GM19240 (cell line): Measurements from ENCODE around the gene REPS1.
A peak's percentile ranks its signal among the peaks of the same experiment; 100 is the strongest.
"Not testable (repeated sequence)": the region's sequence is repeated elsewhere in the genome, so short reads cannot be mapped to it uniquely, and the experiment has no call there.

Experiments used
- DNase-seq: peaks from one replicate; pipeline ENCODE4 v3.0.0; 2011; ENCODE audit warnings: low spot score; ENCODE audit not compliant: insufficient read length

Gene REPS1

DNA sequence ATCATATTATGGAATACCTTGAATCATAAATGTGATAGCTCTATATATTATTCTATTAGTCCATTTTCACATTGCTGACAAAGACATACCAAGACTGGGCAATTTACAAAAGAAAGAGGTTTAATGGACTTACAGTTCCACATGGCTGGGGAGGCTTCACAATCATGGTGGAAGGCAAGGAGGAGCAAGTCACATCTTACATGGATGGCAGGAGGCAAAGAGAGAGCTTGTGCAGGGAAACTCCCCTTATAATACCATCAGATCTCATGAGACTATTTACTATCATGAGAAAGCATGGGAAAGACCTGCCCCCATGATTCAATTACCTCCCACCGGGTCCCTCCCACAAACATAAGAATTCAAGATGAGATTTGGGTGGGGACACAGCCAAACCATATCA, 51.2 kb downstream of the REPS1 start:
- DNase-seq, result not testable (repeated sequence)

DNA sequence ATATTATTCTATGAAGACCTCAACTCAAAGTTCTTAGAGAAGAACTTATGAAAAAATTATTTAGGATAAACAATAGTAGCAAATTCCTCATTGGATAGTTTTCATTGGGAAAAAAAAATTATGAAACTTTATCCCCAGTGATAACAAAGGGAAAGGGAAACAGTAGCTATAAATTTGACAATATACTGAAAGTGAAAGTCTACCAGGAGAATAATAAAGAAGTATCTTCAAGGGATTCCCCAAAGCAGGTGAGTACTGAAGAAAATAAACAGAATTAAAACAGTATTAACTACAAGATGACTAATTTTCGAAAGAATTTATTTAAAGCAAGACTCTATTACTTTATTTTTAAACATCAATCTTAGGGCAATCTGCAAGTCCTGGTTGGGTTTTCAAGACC, 56.4 kb downstream of the REPS1 start:
- no peak for DNase-seq

DNA sequence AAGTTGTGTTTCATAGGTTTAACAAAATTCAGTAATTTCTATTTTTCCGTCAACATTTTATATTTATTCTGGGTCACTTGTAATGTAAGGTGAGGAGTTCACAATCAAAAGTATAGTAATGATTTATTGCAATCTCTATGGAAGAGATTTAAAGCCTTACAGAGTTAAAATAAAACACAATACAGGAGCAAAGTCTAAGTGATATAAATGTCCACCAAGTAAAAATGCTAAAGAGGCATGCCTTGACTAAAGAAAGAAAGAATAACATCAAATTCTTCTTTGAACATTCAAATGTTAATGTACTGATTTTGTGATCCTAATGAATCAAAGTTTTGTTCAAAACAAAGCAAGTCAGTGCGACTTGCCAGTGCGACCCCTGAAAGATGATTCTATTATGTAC, 61.5 kb downstream of the REPS1 start:
- no peak for DNase-seq

DNA sequence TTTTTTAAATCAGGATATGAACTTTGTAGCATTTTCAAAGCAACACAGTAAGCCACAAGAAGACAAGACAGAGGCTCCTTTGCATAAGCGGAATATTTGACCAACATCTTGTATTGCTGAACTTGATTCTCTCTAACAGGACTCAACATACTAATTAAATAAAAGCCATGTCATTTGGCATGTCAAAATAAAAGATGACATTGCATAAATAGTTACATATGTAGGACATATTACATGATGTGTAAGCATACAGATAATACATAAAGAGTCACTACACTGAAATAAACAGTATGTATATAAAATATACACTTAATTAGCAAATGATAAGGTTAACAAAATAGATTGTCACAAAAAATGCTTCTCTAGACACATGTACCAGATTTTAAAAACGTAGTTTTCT, 62.2 kb downstream of the REPS1 start:
- no peak for DNase-seq

DNA sequence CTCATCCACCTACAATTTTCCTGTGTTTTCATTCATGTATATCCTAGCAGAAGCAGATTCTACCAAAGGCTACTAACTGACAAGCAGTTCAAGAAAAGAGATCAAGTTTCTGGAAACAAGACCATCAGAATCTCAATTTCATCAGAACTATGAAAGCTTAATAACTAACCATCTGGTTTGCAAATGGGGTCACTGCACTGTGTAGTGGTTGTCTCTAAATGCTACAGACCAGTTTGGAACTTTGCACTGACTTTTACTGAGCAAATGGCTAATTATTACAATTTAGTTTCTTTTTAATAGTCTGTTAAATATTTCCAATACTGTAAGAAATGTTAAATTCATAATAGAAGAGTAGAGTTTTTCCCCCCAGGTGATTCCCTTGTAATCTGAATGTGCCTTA, 64.5 kb downstream of the REPS1 start:
- DNase-seq, result no peak

DNA sequence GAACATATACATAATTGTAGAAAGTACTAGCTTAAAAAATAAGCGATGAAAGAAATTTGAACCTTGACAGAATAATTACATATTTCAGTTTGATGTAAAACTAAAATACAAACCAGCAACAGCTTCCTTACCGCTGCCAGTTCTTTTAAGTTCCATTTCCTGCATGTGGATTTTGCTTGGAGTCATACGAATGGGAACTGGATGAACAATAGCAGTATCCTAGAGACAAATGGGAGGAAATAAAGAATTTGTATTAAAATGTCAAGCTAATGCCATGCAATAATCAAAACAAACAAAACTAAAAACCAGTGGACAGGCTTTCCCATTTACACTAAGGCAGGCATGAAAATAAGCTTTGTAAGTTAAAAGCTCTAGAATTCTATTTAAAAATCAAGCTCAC, 67.1 kb downstream of the REPS1 start:
- no peak for DNase-seq

DNA sequence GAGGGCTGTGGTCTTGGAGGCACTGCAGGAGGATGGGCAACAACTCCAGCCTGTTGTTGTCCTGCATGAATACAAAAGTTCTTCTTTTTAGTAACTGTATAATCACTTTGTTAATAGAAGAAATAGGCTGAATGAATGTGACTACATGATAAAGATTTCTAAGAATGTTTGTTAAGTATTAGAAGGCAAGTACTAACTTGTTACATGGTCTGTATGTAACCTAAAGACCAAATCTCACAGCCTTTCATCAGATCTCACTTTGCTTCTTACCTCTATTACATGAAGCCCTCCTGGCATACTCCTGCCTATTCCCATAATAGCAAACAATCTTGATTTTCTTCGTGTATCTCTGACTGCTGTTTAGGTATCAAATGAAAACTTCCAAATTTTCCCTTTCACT, 73.4 kb downstream of the REPS1 start:
- DNase-seq, result no peak

DNA sequence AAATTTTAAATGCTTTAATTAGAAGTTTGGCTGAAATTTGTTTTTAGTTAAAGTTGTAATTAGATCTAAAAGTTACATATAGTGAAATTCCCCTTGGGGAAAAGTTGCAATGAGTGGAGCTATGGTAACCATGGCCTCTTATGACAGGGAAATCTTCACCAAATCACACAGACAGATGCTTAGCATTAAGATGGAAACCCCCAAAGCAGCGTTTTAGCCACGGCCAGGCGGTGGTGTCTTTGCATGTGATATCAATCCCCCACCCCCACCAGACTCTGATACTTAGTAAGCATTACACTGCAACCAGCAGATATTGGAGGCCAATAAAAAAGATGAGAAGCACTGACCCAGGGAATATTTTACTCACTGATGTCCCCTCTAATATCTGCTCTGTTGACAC, 75.7 kb downstream of the REPS1 start:
- no peak for DNase-seq

DNA sequence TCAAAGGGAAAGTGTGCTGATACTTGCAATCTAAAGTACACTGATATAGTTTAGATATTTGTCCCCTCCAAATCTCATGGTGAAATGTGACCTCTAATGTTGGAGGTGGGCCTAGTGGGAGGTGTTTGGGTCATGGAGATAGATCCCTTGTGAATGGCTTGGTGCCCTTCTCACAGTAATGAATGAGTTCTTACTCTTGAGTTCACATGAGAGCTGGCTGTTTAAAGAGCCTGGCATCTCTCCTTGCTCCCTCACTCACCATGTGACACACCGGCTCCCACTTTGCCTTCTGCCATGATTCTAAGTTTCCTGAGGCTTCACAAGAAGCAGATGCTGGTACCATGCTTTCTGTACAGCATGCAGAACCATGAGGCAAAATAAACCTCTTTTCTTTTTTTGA, 78.1 kb downstream of the REPS1 start:
- DNase-seq, result no peak

DNA sequence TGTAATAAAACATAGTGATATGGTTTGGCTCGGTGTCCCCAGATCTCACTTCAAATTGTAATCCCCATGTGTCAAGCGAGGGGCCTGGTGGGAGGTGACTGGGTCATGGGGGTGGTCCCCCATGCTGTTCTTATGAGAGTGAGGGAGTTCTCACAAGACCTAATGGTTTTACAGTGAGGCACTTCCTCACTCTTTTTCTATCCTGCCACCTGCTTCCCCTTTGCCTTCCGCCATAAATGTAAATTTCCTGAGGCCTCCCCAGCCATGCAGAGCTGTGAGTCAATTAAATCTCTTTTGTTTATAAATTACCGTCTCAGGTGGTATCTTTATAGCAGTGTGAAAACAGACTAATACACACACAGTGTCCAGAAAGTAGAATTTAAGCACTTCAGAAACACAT, 78.5 kb downstream of the REPS1 start:
- DNase-seq, result no peak

DNA sequence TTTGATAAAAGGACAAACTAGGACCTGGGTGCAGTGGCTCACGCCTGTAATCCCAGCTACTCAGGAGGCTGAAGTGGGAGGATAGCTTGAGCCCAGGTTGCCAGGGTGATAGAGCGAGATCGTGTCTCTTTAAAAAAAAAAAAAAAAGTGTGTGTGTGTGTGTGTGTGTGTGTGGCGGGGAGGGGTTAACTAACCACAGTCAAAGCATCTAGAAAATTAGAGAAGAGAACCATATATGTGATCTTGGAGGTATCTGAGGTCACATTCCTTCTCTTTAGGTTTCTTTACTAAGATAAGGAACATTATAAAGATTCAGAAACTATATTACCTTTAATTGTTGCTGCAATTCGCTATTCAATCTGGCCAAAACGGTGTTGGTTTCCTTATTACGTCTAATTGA, 80.9 kb downstream of the REPS1 start:
- DNase-seq, result no peak

DNA sequence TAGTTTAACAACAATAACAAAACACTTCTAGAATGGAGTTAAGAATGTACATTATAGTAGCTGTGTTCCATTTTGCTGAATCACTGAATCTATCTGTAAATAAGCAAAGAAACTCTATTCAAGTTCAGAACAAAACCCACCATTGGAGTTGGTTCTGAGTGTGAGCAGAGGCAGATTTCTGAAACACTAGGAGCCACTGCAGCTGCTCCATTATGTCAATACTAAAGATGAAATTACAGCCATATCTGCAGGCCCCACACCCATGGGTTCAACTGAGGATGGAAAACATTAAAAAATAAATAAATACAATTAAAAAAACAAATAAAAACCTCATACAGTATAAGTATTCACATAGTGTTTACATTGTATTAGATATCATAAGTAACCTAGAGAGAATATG, 91.0 kb downstream of the REPS1 start:
- DNase-seq, result no peak

DNA sequence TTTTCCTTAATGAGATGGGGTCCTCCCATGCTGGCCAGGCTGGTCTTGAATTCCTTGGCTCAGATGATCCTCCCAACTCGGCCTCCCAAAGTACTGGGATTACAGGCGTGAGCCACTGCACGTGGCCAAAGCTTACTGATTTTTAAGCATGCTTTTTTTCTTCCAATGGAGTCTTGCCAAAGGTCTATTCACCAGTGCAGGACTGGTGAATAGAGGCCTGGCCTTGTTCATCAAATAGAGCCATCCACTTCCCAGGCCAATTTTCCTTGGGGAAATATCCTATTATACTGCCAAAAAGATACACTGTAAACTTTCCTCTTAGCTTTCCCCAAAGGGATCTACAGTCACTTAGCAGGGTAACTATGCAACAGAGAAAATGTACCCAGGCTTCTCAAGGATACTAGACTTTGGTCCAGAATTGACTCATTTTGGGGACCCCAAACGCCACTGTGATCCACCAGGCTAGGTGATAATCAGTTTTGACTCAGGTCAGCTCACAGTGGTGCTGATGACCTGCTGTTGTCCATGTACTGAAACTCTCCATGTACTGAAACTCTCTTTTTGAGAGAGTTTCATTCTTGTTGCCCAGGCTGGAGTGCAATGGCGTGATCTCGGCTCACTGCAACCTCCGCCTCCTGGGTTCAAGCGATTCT, 91.8 kb downstream of the REPS1 start:
- DNase-seq, result no peak

DNA sequence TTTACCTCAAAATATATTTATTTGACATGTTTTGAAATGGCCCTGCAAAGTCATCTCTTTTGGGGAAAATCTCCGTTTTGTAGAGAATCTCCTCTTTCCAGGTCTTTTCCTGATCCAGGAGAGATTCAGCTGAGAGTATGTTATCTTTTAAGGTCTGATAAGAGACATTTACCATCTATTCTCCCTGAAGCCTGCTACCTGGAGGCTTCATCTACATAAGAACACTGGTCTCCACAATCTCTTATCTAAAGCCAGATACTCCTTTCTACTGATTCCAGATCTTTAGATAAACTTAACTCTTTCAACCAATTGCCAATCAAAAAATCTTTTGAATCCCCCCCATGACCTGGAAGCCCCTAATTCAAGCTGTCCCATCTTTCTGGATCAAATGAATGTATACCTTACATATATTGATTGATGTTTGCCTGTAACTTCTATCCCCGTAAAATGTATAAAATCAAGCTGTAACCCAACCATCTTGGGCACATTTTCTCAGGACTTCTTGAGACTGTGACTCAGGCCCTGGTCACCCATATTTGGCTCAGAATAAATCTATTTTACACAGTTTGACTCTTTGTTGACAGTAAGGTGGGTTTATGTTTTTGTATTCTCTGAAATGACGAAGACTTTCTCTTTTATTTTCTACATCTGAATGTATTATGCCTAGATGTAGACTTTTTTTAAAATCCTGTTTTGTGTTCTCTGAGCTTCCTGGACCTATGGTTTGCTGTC, 96.6 kb downstream of the REPS1 start:
- no peak for DNase-seq

DNA sequence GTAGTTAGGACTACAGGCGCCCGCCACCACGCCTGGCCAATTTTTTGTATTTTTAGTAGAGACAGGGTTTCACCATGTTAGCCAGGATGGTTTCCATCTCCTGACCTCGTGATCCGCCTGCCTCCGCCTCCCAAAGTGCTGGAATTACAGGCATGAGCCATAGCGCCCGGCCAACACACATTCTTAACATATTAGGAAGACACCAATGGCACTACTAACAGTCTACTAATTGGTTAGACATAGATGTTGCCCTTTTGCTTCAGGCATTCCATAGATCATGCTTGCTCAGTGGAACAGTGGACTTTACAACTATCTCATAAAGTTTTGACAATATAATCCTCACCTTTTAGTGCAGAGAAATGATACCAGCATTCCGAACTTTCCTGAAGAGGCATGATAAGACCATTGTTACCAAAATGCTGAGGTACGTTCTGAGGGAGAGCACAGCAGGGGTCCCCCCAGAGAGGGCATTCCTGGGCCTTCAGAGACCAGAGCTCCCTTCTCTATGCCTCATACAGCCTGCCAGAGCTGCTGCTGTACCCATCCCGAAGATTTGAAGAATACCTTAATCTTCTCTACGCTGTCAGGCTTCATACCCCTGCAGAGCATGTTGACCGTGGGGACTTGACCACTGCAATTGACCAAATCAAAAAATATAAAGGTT, 102.8 kb downstream of the REPS1 start:
- DNase-seq, result no peak

DNA sequence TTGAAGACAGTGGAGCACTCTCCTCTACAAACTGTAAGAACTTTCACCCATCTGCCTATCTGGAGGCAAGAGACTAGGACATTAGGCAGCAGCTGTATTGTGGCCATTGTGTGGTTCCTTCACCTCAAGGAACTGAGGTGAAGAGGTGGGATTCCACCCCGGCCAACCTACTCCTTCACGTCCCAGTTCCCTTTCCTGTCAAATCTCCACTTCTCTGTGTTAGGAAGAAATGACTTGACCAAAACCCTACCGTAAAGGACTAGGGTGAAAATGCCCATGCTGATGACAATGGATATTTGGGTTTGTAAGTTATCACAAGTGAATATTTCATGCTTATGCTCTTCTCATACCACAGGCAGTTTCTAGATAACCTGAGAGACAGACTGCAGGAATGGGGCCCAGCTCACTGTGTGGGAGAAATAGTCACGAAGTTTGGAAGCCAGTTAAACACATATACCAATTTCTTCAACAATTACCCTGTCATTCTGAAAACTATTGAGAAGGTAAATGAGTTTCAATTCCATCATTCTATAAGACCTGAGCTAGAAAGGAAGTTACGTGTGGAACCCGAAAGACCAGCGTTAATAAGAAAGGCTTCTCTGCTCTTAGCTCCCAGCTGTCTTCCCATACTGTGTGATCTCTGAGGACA, 105.6 kb downstream of the REPS1 start:
- DNase-seq, result peak; percentile 15

DNA sequence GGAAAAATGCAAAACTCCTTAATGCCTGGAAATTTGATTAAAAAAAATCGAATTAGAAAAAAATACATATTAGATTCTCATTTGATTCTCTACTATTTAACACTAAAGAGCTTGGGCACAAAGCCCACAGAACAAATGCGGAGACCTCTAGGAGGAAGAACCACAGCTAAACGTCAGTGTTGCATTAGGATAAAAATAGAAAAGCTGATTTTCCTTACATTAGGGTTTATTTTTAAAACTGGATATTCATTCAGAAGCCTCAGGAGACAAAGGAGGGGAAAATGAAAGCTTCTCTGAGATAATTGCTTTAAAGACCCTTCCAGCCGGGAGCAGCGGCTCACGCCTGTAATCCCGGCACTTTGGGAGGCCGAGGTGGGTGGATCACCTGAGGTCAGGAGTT, 114.9 kb downstream of the REPS1 start:
- DNase-seq, result no peak

DNA sequence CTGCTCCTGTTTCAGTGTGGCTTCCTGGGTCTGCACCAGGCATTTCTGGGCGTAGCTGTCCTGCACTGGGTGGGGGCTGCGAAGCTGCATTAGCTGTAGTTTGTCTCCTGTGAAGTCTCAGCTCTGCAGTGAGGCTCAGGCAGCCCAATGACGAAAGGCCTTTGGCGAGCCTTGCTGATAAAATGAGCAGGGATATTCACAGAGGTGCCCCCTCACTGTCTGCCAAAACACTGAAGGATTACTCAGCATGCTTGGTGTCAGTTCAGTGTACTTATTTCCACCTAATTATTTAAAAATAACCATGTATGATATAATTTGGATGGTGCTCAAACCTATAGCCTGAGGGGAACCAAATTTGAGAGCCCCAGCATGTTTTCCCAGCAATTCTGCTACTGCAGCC, 118.7 kb downstream of the REPS1 start:
- no peak for DNase-seq

DNA sequence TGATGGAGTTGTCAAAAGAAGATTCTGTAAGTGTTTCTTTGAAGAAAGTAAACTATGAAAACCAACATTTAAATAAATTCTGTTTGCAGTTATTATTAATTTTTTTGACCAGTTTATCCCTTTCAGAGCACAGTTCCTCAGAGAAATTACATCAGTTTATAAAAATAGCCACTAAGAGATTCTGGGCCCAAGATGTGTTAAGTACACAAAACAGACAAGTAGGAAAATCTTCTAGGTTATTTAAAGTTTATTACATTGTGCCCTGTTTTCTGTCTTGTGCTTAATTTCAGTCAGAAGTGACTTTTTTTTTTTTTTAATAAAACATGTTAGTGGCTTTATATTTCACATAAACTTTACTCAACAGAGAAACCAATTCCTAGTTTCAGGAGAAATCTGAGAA, 119.9 kb downstream of the REPS1 start:
- no peak for DNase-seq

DNA sequence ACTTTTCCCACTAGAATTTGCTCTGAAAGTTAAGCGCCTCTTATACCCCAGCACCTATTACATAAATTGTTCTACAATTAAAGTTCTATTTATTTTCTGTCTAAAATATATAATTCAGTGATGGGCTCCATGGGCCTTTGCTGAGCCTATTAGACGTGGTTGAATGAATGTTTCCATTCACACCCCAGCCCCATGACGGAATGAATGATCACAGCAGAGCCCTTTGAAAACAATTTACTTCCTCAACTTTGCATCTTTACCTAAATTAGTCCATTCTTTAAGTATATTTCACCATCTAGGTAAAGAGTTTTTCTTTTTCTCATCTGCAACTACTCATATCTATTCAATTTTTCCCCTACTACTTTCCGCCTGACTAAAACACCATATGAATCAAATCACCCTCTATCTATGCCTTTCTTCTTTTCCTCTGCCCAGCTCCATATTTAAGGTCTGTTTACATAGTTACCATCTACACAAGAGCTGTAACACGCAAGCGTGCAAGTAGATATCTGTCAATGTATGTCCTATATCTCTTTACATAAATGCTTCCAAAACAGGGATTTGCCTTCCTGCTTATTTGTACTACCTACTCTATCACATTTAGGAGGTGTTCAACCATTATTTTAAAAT, 122.5 kb downstream of the REPS1 start:
- no peak for DNase-seq

DNA sequence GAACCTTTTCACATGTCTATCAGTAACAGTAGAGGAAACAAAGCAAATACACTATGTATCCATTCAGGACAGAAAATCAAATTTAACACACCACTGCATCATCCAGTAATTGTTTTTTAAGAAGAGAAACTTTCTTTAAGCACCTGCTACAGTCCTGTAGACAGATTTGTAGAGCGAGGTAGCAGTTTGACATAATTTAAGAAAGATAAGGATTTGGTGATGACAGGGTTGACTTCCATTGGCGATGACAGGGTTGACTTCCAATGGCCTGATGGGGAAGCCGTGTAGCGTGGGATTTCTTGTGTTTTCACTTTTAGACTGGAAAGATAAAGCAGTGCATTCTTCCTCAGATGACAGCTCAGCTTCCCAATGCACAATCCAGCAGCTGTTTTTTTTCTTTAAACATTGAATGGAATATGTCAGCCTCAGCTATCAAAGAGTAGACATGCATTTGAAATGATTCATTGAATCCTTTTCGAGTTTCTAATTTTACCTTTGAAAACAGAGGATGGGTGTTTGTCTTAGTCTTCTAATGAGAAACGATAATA, 123.6 kb downstream of the REPS1 start:
- no peak for DNase-seq

DNA sequence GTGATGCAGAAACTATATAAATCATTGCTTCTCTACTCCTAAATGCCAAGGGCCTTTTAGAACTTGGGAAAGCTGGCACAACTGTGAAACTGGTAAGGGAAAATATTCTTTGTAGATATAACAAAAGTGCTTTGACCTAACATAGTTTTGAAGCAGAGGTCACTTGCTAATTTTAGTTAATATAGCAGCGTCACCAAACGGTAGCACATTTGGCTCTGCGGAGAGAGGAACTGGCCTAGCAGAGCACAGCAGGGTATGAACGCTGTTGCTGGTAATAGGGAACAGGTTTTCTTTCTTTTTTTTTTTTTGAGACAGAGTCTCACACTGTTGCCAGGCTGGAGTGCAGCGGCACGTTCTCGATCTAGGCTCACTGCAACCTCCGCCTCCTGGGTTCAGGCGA, 124.7 kb downstream of the REPS1 start:
- no peak for DNase-seq
